Measurements from ENCODE around the gene USP7. TPM values are rescaled to one million over a fixed set of nuclear protein-coding genes. Genes with fewer than 3 reads are reported as not detected.

The USP7 gene
- total RNA-seq, 4 donors from 2014 or later: 67.9 to 84.7 (median 73.3) TPM

- 98% methylated on average over 11 of the region's 11 CpGs for WGBS
- no peak for TF ChIP-seq POLR2A (IDR thresholded peaks at IDR 0.05; ENCODE audit: low read depth)
- no peaks in the 10 kb centered on the region for H3K27me3 ChIP-seq
- peaks cover 14 to 24% (median 20%) of the 10 kb centered on the region in 4 donors for H3K4me1 ChIP-seq
- intact Hi-C loops (cut with DNase I): no loop called here
- no peak for DNase-seq (ENCODE audit: extremely low spot score)
- no peak overlapping the region for H3K4me3 ChIP-seq
- no peak overlapping the region for H3K27ac ChIP-seq (replicated peaks in 1 of 4)
- H3K9me3 ChIP-seq: no peaks in the 10 kb centered on the region
- peaks cover 18 to 64% (median 51%) of the 10 kb centered on the region in 4 donors for H3K36me3 ChIP-seq
Measured at GRCh38 chr16:8926827-8927226, 36.9 kb downstream of the USP7 start.

- WGBS: 88% methylated on average over 7 of the region's 7 CpGs
- Histone ChIP-seq H3K27me3 (no peaks in the 10 kb centered on the region), H3K27ac (replicated peaks in 1 of 4) (no peak overlapping the region), H3K9me3 (no peaks in the 10 kb centered on the region), H3K4me1 (peaks cover 13 to 24% (median 17%) of the 10 kb centered on the region in 4 donors), H3K36me3 (peaks cover 30 to 77% (median 64%) of the 10 kb centered on the region in 4 donors), H3K4me3 (no peak overlapping the region)
- DNase-seq (ENCODE audit: extremely low spot score): no peak
- TF ChIP-seq EP300 (IDR thresholded peaks at IDR 0.05) (no peak), CTCF (IDR thresholded peaks at IDR 0.05) (no peak), POLR2A (IDR thresholded peaks at IDR 0.05; ENCODE audit: low read depth) (no peak), POLR2AphosphoS5 (IDR thresholded peaks at IDR 0.05) (no peak)
- intact Hi-C loops (cut with DNase I): no loop called here
Measured at GRCh38 chr16:8925455-8925854, 38.3 kb downstream of the USP7 start.

- Histone ChIP-seq H3K27ac (replicated peaks in 1 of 4) (no peak overlapping the region), H3K9me3 (no peaks in the 10 kb centered on the region), H3K27me3 (no peaks in the 10 kb centered on the region), H3K4me3 (no peak overlapping the region), H3K36me3 (peaks cover 35 to 81% (median 66%) of the 10 kb centered on the region in 4 donors), H3K4me1 (peaks cover 13 to 24% (median 17%) of the 10 kb centered on the region in 4 donors)
- DNase-seq (ENCODE audit: extremely low spot score): no peak
- TF ChIP-seq EP300 (IDR thresholded peaks at IDR 0.05): no peak
- TF ChIP-seq CTCF (IDR thresholded peaks at IDR 0.05): no peak
- TF ChIP-seq POLR2AphosphoS5 (IDR thresholded peaks at IDR 0.05): no peak
- TF ChIP-seq POLR2A (IDR thresholded peaks at IDR 0.05; ENCODE audit: low read depth): no peak
- WGBS: 72% methylated on average over 4 of the region's 4 CpGs
- intact Hi-C loops (cut with DNase I): no loop called here
Measured at GRCh38 chr16:8924214-8924613, 39.5 kb downstream of the USP7 start.

- 79% methylated on average over 9 of the region's 11 CpGs for WGBS
- Histone ChIP-seq H3K27me3 (no peaks in the 10 kb centered on the region), H3K9me3 (no peaks in the 10 kb centered on the region), H3K4me1 (peaks cover 5 to 18% (median 12%) of the 10 kb centered on the region in 4 donors), H3K36me3 (peaks cover 45 to 81% (median 67%) of the 10 kb centered on the region in 4 donors), H3K4me3 (no peak overlapping the region), H3K27ac (replicated peaks in 1 of 4) (no peak overlapping the region)
- TF ChIP-seq EP300 (IDR thresholded peaks at IDR 0.05) (no peak), POLR2AphosphoS5 (IDR thresholded peaks at IDR 0.05) (no peak), POLR2A (IDR thresholded peaks at IDR 0.05; ENCODE audit: low read depth) (no peak), CTCF (IDR thresholded peaks at IDR 0.05) (no peak)
- DNase-seq (ENCODE audit: extremely low spot score): no peak
- intact Hi-C loops (cut with DNase I): no loop called here
Measured at GRCh38 chr16:8923199-8923598, 40.5 kb downstream of the USP7 start.

- WGBS: 91% methylated on average over 10 of the region's 10 CpGs
- H3K4me1 ChIP-seq: peaks cover 0 to 13% (median 11%) of the 10 kb centered on the region in 4 donors
- no peak for DNase-seq (ENCODE audit: extremely low spot score)
- no peaks in the 10 kb centered on the region for H3K27me3 ChIP-seq
- no peak overlapping the region for H3K4me3 ChIP-seq
- H3K27ac ChIP-seq (replicated peaks in 1 of 4): no peak overlapping the region
- no peak for TF ChIP-seq POLR2A (IDR thresholded peaks at IDR 0.05; ENCODE audit: low read depth)
- TF ChIP-seq POLR2AphosphoS5 (IDR thresholded peaks at IDR 0.05): no peak
- no peak for TF ChIP-seq CTCF (IDR thresholded peaks at IDR 0.05)
- no peak for TF ChIP-seq EP300 (IDR thresholded peaks at IDR 0.05)
- intact Hi-C loops (cut with DNase I): no loop called here
- H3K9me3 ChIP-seq: no peaks in the 10 kb centered on the region
- peaks cover 60 to 82% (median 71%) of the 10 kb centered on the region in 4 donors for H3K36me3 ChIP-seq
Measured at GRCh38 chr16:8921347-8921984, 42.2 kb downstream of the USP7 start.

All from esophagus muscularis mucosa (tissue), 4 donors.